Ovary (tissue), 3 donors: Measurements from ENCODE around the gene KLK8.

ENCODE experiments used
- POLR2A ChIP-seq: fragments of 450-650 bp; IDR thresholded peaks from one replicate; pipeline ENCODE4 v1.6.1; 2017; ENCODE audit warnings: antibody characterized with exemption, mild to moderate bottlenecking, moderate library complexity
- TF ChIP-seq, protein P1 (sequence below), 3 donors: fragments of 450-650 bp in 2 of 3; fragments of 200-600 bp in 1 of 3; IDR thresholded peaks; one replicate each; pipeline versions ENCODE4 v1.5.1 to v1.8.0; 2016 to 2022; ENCODE audit warnings: antibody characterized with exemption in 3 of 3, mild to moderate bottlenecking in 1 of 3
- donor health status: DM: no; HTN: no; CAD: no.

DNA sequence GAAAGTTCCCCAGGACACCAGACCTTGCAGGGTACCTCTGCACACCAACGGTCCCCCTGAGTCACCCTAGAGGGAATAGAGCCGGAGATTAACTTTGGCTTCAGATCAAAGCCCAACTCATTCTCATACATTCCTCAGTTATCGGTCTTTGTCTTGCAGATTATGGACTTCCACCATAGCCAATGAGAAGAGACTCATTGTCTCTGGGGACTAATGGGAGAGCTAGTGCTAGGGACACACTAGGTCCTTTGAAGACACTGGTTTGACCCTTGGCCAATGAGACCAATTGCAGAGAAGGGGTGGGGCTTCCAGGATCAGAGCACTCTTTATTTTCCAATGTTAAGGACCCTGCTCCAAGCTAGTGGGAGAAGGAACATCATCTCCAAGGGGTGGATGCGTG is 23.8 kb downstream of the KLK8 start:
- TF ChIP-seq, protein P1, sequence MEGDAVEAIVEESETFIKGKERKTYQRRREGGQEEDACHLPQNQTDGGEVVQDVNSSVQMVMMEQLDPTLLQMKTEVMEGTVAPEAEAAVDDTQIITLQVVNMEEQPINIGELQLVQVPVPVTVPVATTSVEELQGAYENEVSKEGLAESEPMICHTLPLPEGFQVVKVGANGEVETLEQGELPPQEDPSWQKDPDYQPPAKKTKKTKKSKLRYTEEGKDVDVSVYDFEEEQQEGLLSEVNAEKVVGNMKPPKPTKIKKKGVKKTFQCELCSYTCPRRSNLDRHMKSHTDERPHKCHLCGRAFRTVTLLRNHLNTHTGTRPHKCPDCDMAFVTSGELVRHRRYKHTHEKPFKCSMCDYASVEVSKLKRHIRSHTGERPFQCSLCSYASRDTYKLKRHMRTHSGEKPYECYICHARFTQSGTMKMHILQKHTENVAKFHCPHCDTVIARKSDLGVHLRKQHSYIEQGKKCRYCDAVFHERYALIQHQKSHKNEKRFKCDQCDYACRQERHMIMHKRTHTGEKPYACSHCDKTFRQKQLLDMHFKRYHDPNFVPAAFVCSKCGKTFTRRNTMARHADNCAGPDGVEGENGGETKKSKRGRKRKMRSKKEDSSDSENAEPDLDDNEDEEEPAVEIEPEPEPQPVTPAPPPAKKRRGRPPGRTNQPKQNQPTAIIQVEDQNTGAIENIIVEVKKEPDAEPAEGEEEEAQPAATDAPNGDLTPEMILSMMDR (IDR thresholded peaks at IDR 0.05): no peak
- no peak for TF ChIP-seq POLR2A
